OCI-LY7 (cell line): ENCODE results near the gene WDR44.

ENCODE experiments used
- CTCF ChIP-seq: fragments of 200-600 bp; sonication (generic); conservative IDR thresholded peaks from 2 replicates; pipeline ENCODE4 v1.5.1; 2014; ENCODE audit warnings: mild to moderate bottlenecking, antibody characterized with exemption, low read length, moderate library complexity, mixed read lengths
- EZH2phosphoT487 ChIP-seq: fragments of 200-600 bp; sonication (generic); IDR thresholded peaks from 2 replicates; pipeline ENCODE4 v1.6.1; 2018; ENCODE audit warnings: low read depth, borderline replicate concordance, mild to moderate bottlenecking, mixed run types, antibody characterized with exemption, low read length, moderate library complexity, mixed read lengths

DNA sequence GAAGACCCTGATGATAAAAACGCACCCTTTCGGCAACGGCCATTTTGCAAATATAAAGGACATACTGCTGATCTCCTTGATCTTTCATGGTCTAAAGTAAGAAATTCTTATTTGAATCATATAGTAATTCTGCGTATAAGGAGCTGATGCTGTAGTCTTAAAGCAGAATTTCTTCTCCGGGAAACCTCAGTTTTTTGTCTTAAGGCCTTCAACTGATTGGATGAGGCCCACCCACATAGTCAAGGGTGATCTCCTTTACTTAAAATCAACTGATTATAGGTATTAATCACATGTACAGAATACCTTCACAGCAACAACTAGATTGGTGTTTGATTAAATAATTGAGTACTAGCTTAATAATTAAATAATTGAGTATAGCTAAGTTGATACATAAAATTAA, 86.9 kb downstream of the WDR44 start:
- TF ChIP-seq CTCF, result no peak
- no peak for TF ChIP-seq EZH2phosphoT487
